Fibroblast of upper back skin (primary cell): Measurements from ENCODE around the gene EDEM2.
A peak's percentile ranks its signal among the peaks of the same experiment; 100 is the strongest.
"Not testable (repeated sequence)": the region's sequence is repeated elsewhere in the genome, so short reads cannot be mapped to it uniquely, and the experiment has no call there.

Experiments
- DNase-seq: peaks from one replicate; pipeline ENCODE4 v3.0.0-alpha.2; 2013

The EDEM2 gene

GRCh38 chr20:35167787-35168186 lies 20.7 kb upstream of the EDEM2 start:
- DNase-seq, result no peak

- peak; percentile 31 for DNase-seq
Observed at GRCh38 chr20:35166242-35166830, 19.2 kb upstream of the EDEM2 start.

GRCh38 chr20:35165221-35166185 lies 18.4 kb upstream of the EDEM2 start:
- DNase-seq, result no peak

GRCh38 chr20:35164531-35164930 lies 17.4 kb upstream of the EDEM2 start:
- not testable (repeated sequence) for DNase-seq

GRCh38 chr20:35160341-35160740 lies 13.2 kb upstream of the EDEM2 start:
- DNase-seq, result not testable (repeated sequence)

GRCh38 chr20:35156978-35157377 lies 9.8 kb upstream of the EDEM2 start:
- DNase-seq, result no peak

- no peak for DNase-seq
Observed at GRCh38 chr20:35155936-35156335, 8.8 kb upstream of the EDEM2 start.

GRCh38 chr20:35151736-35152135 lies 4.6 kb upstream of the EDEM2 start:
- peak; percentile 59 for DNase-seq

- no peak for DNase-seq
Observed at GRCh38 chr20:35150846-35151579, 3.9 kb upstream of the EDEM2 start.

GRCh38 chr20:35147575-35148071 lies 487 bp upstream of the EDEM2 start:
- DNase-seq, result peak; percentile 48

GRCh38 chr20:35146299-35146919 lies 727 bp downstream of the EDEM2 start:
- DNase-seq, result no peak

GRCh38 chr20:35145141-35145564 lies 2.0 kb downstream of the EDEM2 start:
- DNase-seq, result peak; percentile 57

GRCh38 chr20:35144694-35145093 lies 2.4 kb downstream of the EDEM2 start:
- DNase-seq, result no peak

- no peak for DNase-seq
Observed at GRCh38 chr20:35135867-35136586, 11.1 kb downstream of the EDEM2 start.

- no peak for DNase-seq
Observed at GRCh38 chr20:35134880-35135279, 12.3 kb downstream of the EDEM2 start.

- no peak for DNase-seq
Observed at GRCh38 chr20:35134472-35134871, 12.7 kb downstream of the EDEM2 start.

GRCh38 chr20:35133735-35134134 lies 13.4 kb downstream of the EDEM2 start:
- no peak for DNase-seq

GRCh38 chr20:35133031-35133430 lies 14.1 kb downstream of the EDEM2 start:
- DNase-seq, result no peak

GRCh38 chr20:35131934-35132333 lies 15.2 kb downstream of the EDEM2 start:
- no peak for DNase-seq

- DNase-seq, result no peak
Observed at GRCh38 chr20:35129647-35130069, 17.5 kb downstream of the EDEM2 start.

GRCh38 chr20:35125753-35126152 lies 21.4 kb downstream of the EDEM2 start:
- no peak for DNase-seq
